ENCODE results near the gene CALR3. TPM values are rescaled to one million over a fixed set of nuclear protein-coding genes. Genes with fewer than 3 reads are reported as not detected.

The CALR3 gene
- total and polyA plus RNA-seq, 2 of the 8 experiments (the other 6 are each of a cell fraction or from before 2014, with no cell fraction given), result 0.11 to 0.32 TPM

DNA sequence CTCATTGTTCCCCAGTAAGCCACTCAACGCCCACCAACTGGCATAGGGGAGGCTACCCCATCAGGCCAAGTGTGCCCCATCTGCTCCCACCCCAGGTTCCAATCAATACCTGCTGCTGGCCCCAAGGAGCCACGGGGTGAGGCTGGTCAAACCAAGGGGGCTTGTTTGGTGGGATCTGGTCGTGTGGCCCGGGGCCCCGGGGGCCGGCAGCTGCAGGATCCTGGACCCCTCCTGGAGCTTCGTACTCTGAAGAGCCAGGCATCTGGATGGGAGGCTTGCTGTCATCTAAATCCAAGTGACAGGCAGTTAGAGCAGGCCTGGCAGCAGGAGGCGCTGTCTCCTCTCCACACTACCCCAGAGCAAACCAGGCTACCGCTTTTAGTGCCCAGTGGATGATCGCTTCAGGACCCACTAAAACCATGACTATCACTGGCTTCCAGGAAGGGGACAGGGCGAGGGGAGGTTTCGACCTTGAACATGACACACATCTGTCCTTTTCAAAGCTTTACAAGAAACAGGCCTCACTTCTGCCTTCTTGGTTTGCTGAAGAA is 32.1 kb upstream of the CALR3 start (continued):
- TF ChIP-seq TCF12 (IDR thresholded peaks at IDR 0.05; ENCODE audit: low read depth, low read length), result no peak
- TF ChIP-seq, protein P1, sequence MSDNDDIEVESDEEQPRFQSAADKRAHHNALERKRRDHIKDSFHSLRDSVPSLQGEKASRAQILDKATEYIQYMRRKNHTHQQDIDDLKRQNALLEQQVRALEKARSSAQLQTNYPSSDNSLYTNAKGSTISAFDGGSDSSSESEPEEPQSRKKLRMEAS (IDR thresholded peaks at IDR 0.05), result no peak
- TF ChIP-seq RNF2 (IDR thresholded peaks at IDR 0.05; ENCODE audit: borderline replicate concordance, low read depth, low read length, missing control alignments, poor library complexity, severe bottlenecking), result no peak
- no peak for TF ChIP-seq CEBPB (IDR thresholded peaks at IDR 0.05; ENCODE audit: low read depth, low read length)
- TF ChIP-seq SIN3A (conservative IDR thresholded peaks at IDR 0.05 in 1 of 2, IDR thresholded peaks at IDR 0.05 in 1 of 2; ENCODE audit: low read depth in 1 of 2, low read length in 2 of 2), result peak; percentile 47 to 61; a peak in 2 of 4 replicates

Measured in H1 (cell line).